Ovary (tissue), 3 donors: ENCODE results near the gene PPP2R5C.

Source experiments
- POLR2A ChIP-seq: fragments of 450-650 bp; IDR thresholded peaks from one replicate; pipeline ENCODE4 v1.6.1; 2017; ENCODE audit warnings: antibody characterized with exemption, mild to moderate bottlenecking, moderate library complexity
- TF ChIP-seq, protein P1 (sequence below), 3 donors: fragments of 450-650 bp in 2 of 3; fragments of 200-600 bp in 1 of 3; IDR thresholded peaks; one replicate each; pipeline versions ENCODE4 v1.5.1 to v1.8.0; 2016 to 2022; ENCODE audit warnings: antibody characterized with exemption in 3 of 3, mild to moderate bottlenecking in 1 of 3
- donor health status: DM: no; HTN: no; CAD: no.

DNA sequence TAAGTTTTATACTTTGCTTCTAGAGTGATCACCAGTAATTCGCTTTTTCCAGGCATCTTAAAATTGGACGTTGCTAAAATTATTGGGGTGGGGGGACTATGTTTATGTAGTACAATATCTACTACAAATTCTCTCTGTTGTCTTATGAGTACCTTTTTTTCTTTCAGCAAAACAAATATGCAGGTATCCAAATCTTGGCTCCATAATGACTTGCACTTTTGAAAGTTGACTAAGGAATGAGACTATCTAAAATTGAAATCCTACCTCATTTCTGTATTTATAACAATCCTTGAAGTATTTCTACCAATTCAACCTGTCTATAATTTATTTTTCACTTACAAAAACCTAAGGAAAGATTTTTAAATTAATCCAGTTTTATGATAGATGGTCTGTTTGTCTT, 205.2 kb downstream of the PPP2R5C start:
- TF ChIP-seq, protein P1, sequence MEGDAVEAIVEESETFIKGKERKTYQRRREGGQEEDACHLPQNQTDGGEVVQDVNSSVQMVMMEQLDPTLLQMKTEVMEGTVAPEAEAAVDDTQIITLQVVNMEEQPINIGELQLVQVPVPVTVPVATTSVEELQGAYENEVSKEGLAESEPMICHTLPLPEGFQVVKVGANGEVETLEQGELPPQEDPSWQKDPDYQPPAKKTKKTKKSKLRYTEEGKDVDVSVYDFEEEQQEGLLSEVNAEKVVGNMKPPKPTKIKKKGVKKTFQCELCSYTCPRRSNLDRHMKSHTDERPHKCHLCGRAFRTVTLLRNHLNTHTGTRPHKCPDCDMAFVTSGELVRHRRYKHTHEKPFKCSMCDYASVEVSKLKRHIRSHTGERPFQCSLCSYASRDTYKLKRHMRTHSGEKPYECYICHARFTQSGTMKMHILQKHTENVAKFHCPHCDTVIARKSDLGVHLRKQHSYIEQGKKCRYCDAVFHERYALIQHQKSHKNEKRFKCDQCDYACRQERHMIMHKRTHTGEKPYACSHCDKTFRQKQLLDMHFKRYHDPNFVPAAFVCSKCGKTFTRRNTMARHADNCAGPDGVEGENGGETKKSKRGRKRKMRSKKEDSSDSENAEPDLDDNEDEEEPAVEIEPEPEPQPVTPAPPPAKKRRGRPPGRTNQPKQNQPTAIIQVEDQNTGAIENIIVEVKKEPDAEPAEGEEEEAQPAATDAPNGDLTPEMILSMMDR (IDR thresholded peaks at IDR 0.05), result no peak
- TF ChIP-seq POLR2A, result no peak
